Activated naive CD8-positive, alpha-beta T cell treated with anti-CD3 and anti-CD28 coated beads, Interleukin-2, amount 10 ng/mL, durations not matched to agents 7 days and 5 days (primary cell): ENCODE measurements around the gene GPS1. TPM values are rescaled to one million over a fixed set of nuclear protein-coding genes. Genes with fewer than 3 reads are reported as not detected.

ENCODE experiments used
- ATAC-seq: fragments of 150-1000 bp; cut with Tn5 transposase; one replicate; pipeline ENCODE4 v1.10.0; 2021; ENCODE audit warnings: low read depth, moderate library complexity
- POLR2A ChIA-PET: fragments of 350-600 bp; sonication (Branson Sonifier 250); formaldehyde crosslinking; loops from one replicate; lab custom pipeline; 2021; ENCODE audit warnings: antibody characterized with exemption; lab: Charles Lee
- DNase-seq: peaks from one replicate; pipeline ENCODE4 v3.0.0; 2021
- H3K27ac Mint-ChIP-seq: one replicate; pipeline ENCODE4 v1.8.0; 2022; ENCODE audit warnings: mild to moderate bottlenecking, mixed read lengths
- H3K27me3 Mint-ChIP-seq: one replicate; pipeline ENCODE4 v1.8.0; 2022; ENCODE audit warnings: mild to moderate bottlenecking, moderate library complexity, mixed read lengths
- H3K36me3 Mint-ChIP-seq: one replicate; pipeline ENCODE4 v1.8.0; 2021; ENCODE audit warnings: mild to moderate bottlenecking, mixed read lengths
- H3K4me1 Mint-ChIP-seq: one replicate; pipeline ENCODE4 v1.8.0; 2021; ENCODE audit warnings: mixed read lengths
- H3K4me3 Mint-ChIP-seq: one replicate; pipeline ENCODE4 v1.8.0; 2022; ENCODE audit warnings: mild to moderate bottlenecking, moderate library complexity, mixed read lengths
- H3K9me3 Mint-ChIP-seq: one replicate; pipeline ENCODE4 v1.8.0; 2021; ENCODE audit warnings: mixed read lengths
- total RNA-seq, 2 experiments: library from RNA; stranded (reverse); gene quantifications; one replicate each; pipeline ENCODE4 v1.2.3, GENCODE V29; 2021

The GPS1 gene
- total RNA-seq, 2 experiments from 2014 or later, result 76.0 to 79.8 TPM

DNA sequence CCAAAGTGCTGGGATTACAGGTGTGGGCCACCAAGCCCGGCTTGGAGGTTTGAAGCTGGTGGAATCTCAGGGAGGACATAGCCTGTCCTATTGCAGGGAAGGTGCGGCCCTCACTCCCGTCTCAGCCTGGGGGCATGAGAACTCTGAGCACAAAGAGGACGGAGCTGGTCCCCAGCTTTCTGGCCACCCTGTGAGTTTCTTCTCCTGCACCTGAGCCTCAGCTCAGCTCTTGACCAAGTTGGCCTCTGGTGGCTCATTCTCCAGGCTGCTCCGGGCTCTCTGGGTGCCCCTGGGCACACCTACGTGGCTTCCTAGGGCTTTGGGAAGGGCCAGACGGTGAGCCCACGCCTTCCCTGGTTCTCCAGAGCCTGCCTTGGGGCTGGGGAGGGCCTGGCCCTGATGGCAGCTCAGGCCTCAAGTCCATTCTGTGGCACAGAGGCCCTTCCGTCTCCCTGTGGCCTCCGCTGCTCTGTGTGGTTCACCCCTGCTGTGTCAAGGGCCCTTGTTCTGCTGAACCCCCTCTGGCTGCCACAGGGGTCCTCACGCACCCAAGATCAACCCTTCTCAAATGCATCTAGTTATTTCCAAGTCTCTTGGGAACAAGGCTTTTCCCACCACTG lies 53.2 kb downstream of the GPS1 start:
- DNase-seq, result no peak
- H3K4me3 Mint-ChIP-seq, result peak overlapping the region; percentile 89
- H3K27me3 Mint-ChIP-seq, result no peaks in the 10 kb centered on the region
- POLR2A ChIA-PET, result interaction anchor here (3.4 kb wide), 1 partner anchor 17 kb away, joined by 29 read pairs; no protein-coding TSS in a partner anchor
- no peak for ATAC-seq
- peaks cover 14% of the 10 kb centered on the region for H3K4me1 Mint-ChIP-seq
- peak overlapping the region; percentile 94 for H3K27ac Mint-ChIP-seq
- no peaks in the 10 kb centered on the region for H3K9me3 Mint-ChIP-seq
- H3K36me3 Mint-ChIP-seq, result peaks cover 3% of the 10 kb centered on the region

DNA sequence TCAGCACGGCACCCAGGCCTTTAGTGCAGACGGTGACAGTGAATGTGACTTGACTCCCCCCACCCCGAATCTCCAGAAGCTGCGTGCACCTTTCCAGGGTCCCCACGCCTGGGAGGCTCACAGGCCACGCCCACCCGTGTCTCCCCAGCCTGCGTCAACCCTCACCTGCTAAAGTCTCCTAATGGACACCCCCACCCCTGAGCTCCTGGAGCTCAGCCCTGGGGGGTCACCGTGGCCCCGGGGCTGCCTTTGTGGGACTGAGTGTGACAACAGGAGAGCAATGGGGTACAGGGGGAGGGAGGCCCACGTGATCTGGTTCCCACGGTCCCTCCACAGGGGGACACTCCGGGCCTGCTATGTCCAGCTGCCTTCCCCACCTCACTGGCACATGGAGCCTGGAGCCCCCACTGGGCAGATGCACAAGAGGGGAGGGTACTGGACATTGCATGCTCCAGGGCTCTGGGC lies 53.8 kb downstream of the GPS1 start:
- Mint-ChIP-seq H3K4me3 (peak overlapping the region; percentile 89), H3K9me3 (no peaks in the 10 kb centered on the region), H3K27me3 (no peaks in the 10 kb centered on the region), H3K4me1 (peaks cover 16% of the 10 kb centered on the region), H3K36me3 (peaks cover 3% of the 10 kb centered on the region), H3K27ac (peak overlapping the region; percentile 94)
- POLR2A ChIA-PET, result interaction anchor here (1.0 to 3.4 kb wide), 10 partner anchors 7 to 233 kb away, joined by 3 to 29 read pairs (median 6); partner anchors contain the start of genes CENPX, DUS1L, FASN and LRRC45
- no peak for ATAC-seq
- no peak for DNase-seq

- DNase-seq (peak; percentile 75), ATAC-seq (peak; percentile 87)
- H3K9me3 Mint-ChIP-seq, result no peaks in the 10 kb centered on the region
- peaks cover 17% of the 10 kb centered on the region for H3K4me1 Mint-ChIP-seq
- no peaks in the 10 kb centered on the region for H3K27me3 Mint-ChIP-seq
- peak overlapping the region; percentile 94 for H3K27ac Mint-ChIP-seq
- H3K36me3 Mint-ChIP-seq, result peaks cover 3% of the 10 kb centered on the region
- H3K4me3 Mint-ChIP-seq, result peak overlapping the region; percentile 89
- POLR2A ChIA-PET, result interaction anchor here (0.5 to 3.4 kb wide), 14 partner anchors 8 to 234 kb away, joined by 3 to 29 read pairs (median 5); partner anchors contain the start of genes CENPX, DUS1L, FASN and GPS1
Observed at GRCh38 chr17:82105882-82106687, 54.4 kb downstream of the GPS1 start.

DNA sequence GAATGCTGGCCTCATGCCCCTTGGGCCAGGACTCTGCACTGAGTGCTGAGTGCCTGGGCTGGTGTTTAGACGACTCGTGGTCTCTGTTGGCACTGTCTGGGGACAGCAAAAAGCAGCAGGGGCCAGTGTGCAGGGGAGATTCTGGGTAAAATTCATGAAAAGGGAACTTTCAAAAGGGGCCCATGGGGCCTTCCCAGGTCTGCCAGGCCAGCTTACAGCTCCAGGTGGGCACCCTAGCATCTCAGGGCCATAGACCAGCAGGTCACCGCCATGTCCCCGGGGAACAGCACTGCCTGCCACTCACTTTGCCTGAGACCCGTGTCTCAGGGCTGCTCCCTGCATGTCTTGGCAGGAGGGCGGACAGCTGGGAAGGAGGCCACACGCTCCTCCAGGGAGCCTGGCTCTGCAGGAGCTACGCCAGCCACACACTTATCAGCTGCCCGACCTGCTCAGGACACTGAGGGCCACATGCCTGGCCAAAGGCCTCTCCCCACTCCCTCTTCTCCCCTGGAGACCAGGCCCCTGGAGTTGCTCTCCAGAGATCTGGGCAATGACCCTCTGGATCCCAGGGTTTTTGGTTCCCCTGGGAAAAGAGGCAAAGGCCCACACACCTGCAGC lies 55.1 kb downstream of the GPS1 start:
- peak overlapping the region; percentile 94 for H3K27ac Mint-ChIP-seq
- H3K36me3 Mint-ChIP-seq, result peaks cover 3% of the 10 kb centered on the region
- H3K4me3 Mint-ChIP-seq, result peak overlapping the region; percentile 89
- no peak for ATAC-seq
- POLR2A ChIA-PET, result interaction anchor here (1.0 to 3.4 kb wide), 13 partner anchors 8 to 235 kb away, joined by 3 to 29 read pairs (median 6); partner anchors contain the start of genes CENPX, DUS1L, FASN and GPS1
- peaks cover 17% of the 10 kb centered on the region for H3K4me1 Mint-ChIP-seq
- DNase-seq, result no peak
- H3K9me3 Mint-ChIP-seq, result no peaks in the 10 kb centered on the region
- H3K27me3 Mint-ChIP-seq, result no peaks in the 10 kb centered on the region

Other genes starting within 250 kb of the GPS1 start
- not detected for gene GCGR, start 247.7 kb upstream of the GPS1 start, total RNA-seq
- 10 to 100 TPM; 56.5 to 58.3 TPM for gene MCRIP1, start 218.6 kb upstream of the GPS1 start, total RNA-seq
- gene PPP1R27, start 216.8 kb upstream of the GPS1 start, total RNA-seq, result not detected
- gene P4HB, start 191.4 kb upstream of the GPS1 start, total RNA-seq, result 100 to 1,000 TPM; 319 to 347 TPM
- 100 to 1,000 TPM; 538 to 539 TPM for gene ARHGDIA, start 180.6 kb upstream of the GPS1 start, total RNA-seq
- gene ALYREF, start 160.3 kb upstream of the GPS1 start, total RNA-seq, result 100 to 1,000 TPM; 135 to 152 TPM
- gene ANAPC11, start 160.2 kb upstream of the GPS1 start, total RNA-seq, result 100 to 1,000 TPM; 102 to 106 TPM
- gene NPB, start 149.7 kb upstream of the GPS1 start, total RNA-seq, result 1 to 10 TPM in 1 of 2 experiments, under 1 TPM in 1; 0.47 to 1.0 TPM
- gene PCYT2, start 140.5 kb upstream of the GPS1 start, total RNA-seq, result 10 to 100 TPM; 39.3 to 44.5 TPM
- gene SIRT7, start 133.7 kb upstream of the GPS1 start, total RNA-seq, result 10 to 100 TPM; 64.8 to 65.2 TPM
- gene MAFG, start 124.2 kb upstream of the GPS1 start, total RNA-seq, result 10 to 100 TPM; 18.3 to 20.4 TPM
- gene PYCR1, start 114.6 kb upstream of the GPS1 start, total RNA-seq, result 10 to 100 TPM; 12.1 to 17.8 TPM
- gene MYADML2, start 104.7 kb upstream of the GPS1 start, total RNA-seq, result not detected
- gene NOTUM, start 90.7 kb upstream of the GPS1 start, total RNA-seq, result under 1 TPM; 0.25 to 0.26 TPM
- 10 to 100 TPM; 34.4 to 35.1 TPM for gene ASPSCR1, start 74.3 kb upstream of the GPS1 start, total RNA-seq
- gene CENPX, start 29.0 kb upstream of the GPS1 start, total RNA-seq, result 10 to 100 TPM; 62.0 to 64.7 TPM
- 10 to 100 TPM; 41.6 to 45.1 TPM for gene LRRC45, start 28.6 kb upstream of the GPS1 start, total RNA-seq
- 1 to 10 TPM; 6.7 to 7.6 TPM for gene RAC3, start 20.2 kb upstream of the GPS1 start, total RNA-seq
- 100 to 1,000 TPM; 110 to 115 TPM for gene DCXR, start 14.2 kb upstream of the GPS1 start, total RNA-seq
- gene RFNG, start 87 bp upstream of the GPS1 start, total RNA-seq, result 10 to 100 TPM; 28.7 to 28.8 TPM
- gene DUS1L, start 13.9 kb downstream of the GPS1 start, total RNA-seq, result 100 to 1,000 TPM; 126 to 130 TPM
- 100 to 1,000 TPM; 154 to 163 TPM for gene FASN, start 46.3 kb downstream of the GPS1 start, total RNA-seq
- gene CCDC57, start 160.9 kb downstream of the GPS1 start, total RNA-seq, result 10 to 100 TPM; 79.5 to 81.7 TPM
- gene SLC16A3, start 177.1 kb downstream of the GPS1 start, total RNA-seq, result 100 to 1,000 TPM; 195 to 211 TPM
- gene CSNK1D, start 221.8 kb downstream of the GPS1 start, total RNA-seq, result 100 to 1,000 TPM; 135 to 140 TPM